Uterus (tissue), 4 donors: ENCODE measurements around the gene CST8. TPM values are rescaled to one million over a fixed set of nuclear protein-coding genes. Genes with fewer than 3 reads are reported as not detected.

ENCODE experiments used
- DNase-seq, 2 donors: peaks; one replicate each; pipeline ENCODE4 v3.0.0-alpha.2; 2019 to 2020
- H3K27ac ChIP-seq, 2 donors: fragments of 200-600 bp; sonication (generic); 1 replicate in 1 of 2; 2 replicates in 1 of 2; pipeline ENCODE4 v1.5.1; 2016 to 2018
- H3K27me3 ChIP-seq, 2 donors: fragments of 200-600 bp; sonication (generic); one replicate each; pipeline ENCODE4 v1.5.1; 2018 to 2019; ENCODE audit warnings: control low read depth in 1 of 2
- H3K36me3 ChIP-seq, 2 donors: fragments of 200-600 bp; sonication (generic); one replicate each; pipeline ENCODE4 v1.5.1; 2019; ENCODE audit warnings: control low read depth in 1 of 2
- H3K4me1 ChIP-seq, 2 donors: fragments of 200-600 bp; sonication (generic); one replicate each; pipeline ENCODE4 v1.5.1; 2018 to 2019; ENCODE audit warnings: control low read depth in 1 of 2
- H3K4me3 ChIP-seq, 2 donors: fragments of 200-600 bp; sonication (generic); 1 replicate in 1 of 2; 2 replicates in 1 of 2; pipeline ENCODE4 v1.5.1; 2018 to 2019; ENCODE audit warnings: mild to moderate bottlenecking in 1 of 2
- H3K9me3 ChIP-seq, 2 donors: fragments of 200-600 bp; sonication (generic); one replicate each; pipeline ENCODE4 v1.5.1; 2019; ENCODE audit warnings: control low read depth in 1 of 2
- POLR2A ChIP-seq, 2 donors: fragments of 450-650 bp; IDR thresholded peaks; one replicate each; pipeline ENCODE4 v1.6.1; 2016; ENCODE audit warnings: antibody characterized with exemption in 2 of 2, mild to moderate bottlenecking in 1 of 2, moderate library complexity in 1 of 2
- intact Hi-C: fragments of 100-400 bp; cut with DNase I; formaldehyde crosslinking; loops from one replicate; pipeline ENCODE4 v1.15.1; 2023; ENCODE audit warnings: low total_unique reads
- total RNA-seq, 4 donors: library from RNA; depleted of rRNA in 3 of 4; stranded (reverse); fragments of >200 nt in 3 of 4; gene quantifications; one replicate each; pipeline versions ENCODE4 v1.1.0 to v1.2.4, GENCODE V29; 2014 to 2023
- TF ChIP-seq, protein P1 (sequence below), 4 experiments: fragments of 200-600 bp in 2 of 4; fragments of 450-650 bp in 2 of 4; sonication (generic) in 2 of 4; IDR thresholded peaks; one replicate each; pipeline ENCODE4 v1.5.1; 2016 to 2019; ENCODE audit warnings: antibody characterized with exemption in 4 of 4, mild to moderate bottlenecking in 2 of 4, moderate library complexity in 1 of 4
- donor health status: DM: yes; HTN: yes; CAD: no.

CST8 gene
- total RNA-seq, 4 donors from 2014 or later = not detected

DNA sequence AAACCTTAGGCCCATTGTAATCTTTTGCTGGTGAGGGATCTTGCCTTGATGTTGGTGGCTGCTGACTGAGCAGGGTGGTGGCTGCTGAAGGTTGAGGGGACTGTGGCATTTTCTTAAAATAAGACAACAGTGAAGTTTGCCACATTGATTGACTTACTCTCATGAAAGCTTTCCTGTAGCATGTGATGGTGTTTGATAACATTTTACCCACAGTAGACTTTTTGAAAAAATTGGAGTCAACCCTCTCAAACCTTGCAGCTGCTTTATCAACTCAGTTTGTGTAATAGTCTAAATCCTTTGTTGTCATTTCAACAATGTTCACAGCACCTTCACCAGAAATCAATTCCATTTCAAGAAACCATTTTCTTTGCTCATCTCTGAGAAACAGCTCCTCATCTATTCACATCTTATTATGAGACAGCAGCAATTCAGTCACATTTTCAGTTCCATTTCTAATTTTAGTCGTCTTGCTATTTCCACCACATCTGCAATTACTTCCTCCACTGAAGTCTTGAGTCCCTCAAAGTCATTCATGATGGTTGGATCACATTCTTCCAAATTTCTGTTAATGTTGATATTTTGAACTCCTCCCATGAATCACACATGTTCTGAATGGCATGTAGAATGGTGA lies 40.1 kb downstream of the CST8 start:
- H3K36me3 ChIP-seq = no peaks in the 10 kb centered on the region
- no peaks in the 10 kb centered on the region for H3K4me1 ChIP-seq
- H3K27me3 ChIP-seq = no peaks in the 10 kb centered on the region
- intact Hi-C loops = no loop called here
- no peaks in the 10 kb centered on the region for H3K9me3 ChIP-seq
- DNase-seq = no peak
- no peak for TF ChIP-seq POLR2A (IDR thresholded peaks at IDR 0.05)
- TF ChIP-seq, protein P1, sequence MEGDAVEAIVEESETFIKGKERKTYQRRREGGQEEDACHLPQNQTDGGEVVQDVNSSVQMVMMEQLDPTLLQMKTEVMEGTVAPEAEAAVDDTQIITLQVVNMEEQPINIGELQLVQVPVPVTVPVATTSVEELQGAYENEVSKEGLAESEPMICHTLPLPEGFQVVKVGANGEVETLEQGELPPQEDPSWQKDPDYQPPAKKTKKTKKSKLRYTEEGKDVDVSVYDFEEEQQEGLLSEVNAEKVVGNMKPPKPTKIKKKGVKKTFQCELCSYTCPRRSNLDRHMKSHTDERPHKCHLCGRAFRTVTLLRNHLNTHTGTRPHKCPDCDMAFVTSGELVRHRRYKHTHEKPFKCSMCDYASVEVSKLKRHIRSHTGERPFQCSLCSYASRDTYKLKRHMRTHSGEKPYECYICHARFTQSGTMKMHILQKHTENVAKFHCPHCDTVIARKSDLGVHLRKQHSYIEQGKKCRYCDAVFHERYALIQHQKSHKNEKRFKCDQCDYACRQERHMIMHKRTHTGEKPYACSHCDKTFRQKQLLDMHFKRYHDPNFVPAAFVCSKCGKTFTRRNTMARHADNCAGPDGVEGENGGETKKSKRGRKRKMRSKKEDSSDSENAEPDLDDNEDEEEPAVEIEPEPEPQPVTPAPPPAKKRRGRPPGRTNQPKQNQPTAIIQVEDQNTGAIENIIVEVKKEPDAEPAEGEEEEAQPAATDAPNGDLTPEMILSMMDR (IDR thresholded peaks at IDR 0.05) = no peak
- H3K27ac ChIP-seq = no peak overlapping the region
- no peak overlapping the region for H3K4me3 ChIP-seq

DNA sequence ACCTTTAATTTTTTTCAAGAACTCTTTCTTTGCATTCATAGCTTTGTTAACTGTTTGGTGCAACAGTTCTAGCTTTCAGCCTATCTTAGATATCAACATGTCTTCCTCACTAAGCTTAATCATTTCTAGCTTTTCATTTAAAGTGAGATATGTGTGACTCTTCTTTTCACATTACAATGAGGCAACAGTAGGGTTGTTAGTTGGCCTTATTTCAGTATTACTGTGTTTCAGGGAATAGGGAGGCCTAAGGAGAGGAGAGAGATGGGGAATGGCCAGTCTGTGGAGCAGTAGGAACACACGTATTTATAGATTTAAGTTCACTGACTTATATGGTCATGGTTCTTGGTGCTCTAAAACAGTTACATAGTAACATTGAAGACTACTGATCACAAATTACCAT lies 41.6 kb downstream of the CST8 start:
- no peak for DNase-seq
- H3K27me3 ChIP-seq = no peaks in the 10 kb centered on the region
- intact Hi-C loops = no loop called here
- H3K9me3 ChIP-seq = no peaks in the 10 kb centered on the region
- no peak overlapping the region for H3K4me3 ChIP-seq
- no peaks in the 10 kb centered on the region for H3K36me3 ChIP-seq
- H3K4me1 ChIP-seq = no peaks in the 10 kb centered on the region
- H3K27ac ChIP-seq = no peak overlapping the region
- TF ChIP-seq POLR2A (IDR thresholded peaks at IDR 0.05) = no peak
- TF ChIP-seq, protein P1 (IDR thresholded peaks at IDR 0.05) = no peak

DNA sequence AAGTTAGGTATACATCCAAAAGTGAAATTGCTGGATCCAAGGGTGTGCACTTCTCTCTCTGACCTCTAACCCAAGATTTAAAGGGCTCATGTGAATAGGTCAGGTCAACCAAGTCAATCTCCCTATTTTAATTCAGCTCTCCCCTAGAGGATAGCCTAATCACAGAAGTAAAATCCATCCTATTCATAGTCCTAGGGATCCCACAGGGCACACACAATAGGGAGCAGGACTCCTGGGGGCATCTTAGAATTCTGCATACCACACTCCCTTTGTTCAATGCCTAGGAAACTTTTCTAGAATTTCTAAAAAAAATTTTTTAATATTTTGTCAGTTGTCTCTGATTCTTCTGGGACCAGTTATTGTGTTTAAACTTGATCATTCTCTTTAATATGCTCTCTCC lies 42.2 kb downstream of the CST8 start:
- DNase-seq = no peak
- no peaks in the 10 kb centered on the region for H3K27me3 ChIP-seq
- H3K36me3 ChIP-seq = no peaks in the 10 kb centered on the region
- H3K9me3 ChIP-seq = no peaks in the 10 kb centered on the region
- H3K27ac ChIP-seq = no peak overlapping the region
- H3K4me3 ChIP-seq = no peak overlapping the region
- H3K4me1 ChIP-seq = no peaks in the 10 kb centered on the region
- no peak for TF ChIP-seq POLR2A (IDR thresholded peaks at IDR 0.05)
- TF ChIP-seq, protein P1 (IDR thresholded peaks at IDR 0.05) = no peak
- intact Hi-C loops = no loop called here

GRCh38 chr20:23534801-23535593 lies 44.1 kb downstream of the CST8 start:
- H3K4me3 ChIP-seq = no peak overlapping the region
- no peaks in the 10 kb centered on the region for H3K36me3 ChIP-seq
- TF ChIP-seq POLR2A (IDR thresholded peaks at IDR 0.05) = no peak
- TF ChIP-seq, protein P1 (IDR thresholded peaks at IDR 0.05) = no peak
- no peaks in the 10 kb centered on the region for H3K9me3 ChIP-seq
- DNase-seq = no peak
- intact Hi-C loops = no loop called here
- H3K27me3 ChIP-seq = no peaks in the 10 kb centered on the region
- no peak overlapping the region for H3K27ac ChIP-seq
- no peaks in the 10 kb centered on the region for H3K4me1 ChIP-seq

DNA sequence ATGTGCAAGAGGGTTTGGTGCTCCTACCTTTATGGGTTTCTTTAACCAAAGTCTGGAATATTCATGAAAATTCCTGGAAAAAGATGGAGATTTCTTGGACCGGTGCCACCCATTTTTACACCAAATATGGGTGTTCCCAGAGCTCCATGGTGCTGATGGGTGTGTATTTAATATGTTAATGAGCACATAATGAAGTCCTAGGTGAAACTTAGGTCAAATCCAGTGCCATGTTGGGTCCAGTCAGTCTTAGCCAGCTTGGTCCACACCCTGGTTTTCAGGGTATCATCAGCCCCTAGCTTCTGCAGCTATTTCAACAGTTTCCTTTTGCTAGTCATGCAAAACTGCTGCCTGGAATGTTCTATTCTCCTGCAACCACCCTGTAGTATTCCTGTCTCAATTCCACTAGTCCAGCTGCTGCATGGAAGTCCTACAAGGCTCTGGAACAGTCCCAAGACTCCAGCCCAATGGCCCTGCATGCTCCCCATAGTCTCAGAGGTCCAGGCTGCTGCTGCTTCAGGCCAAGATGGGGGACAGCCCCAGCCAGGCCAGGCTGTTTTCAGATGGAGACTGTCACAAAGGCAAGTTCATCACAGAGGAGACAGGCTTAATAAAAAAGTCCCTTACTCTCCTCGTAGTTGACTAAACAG lies 45.5 kb downstream of the CST8 start:
- no peaks in the 10 kb centered on the region for H3K9me3 ChIP-seq
- no peak overlapping the region for H3K27ac ChIP-seq
- no peak overlapping the region for H3K4me3 ChIP-seq
- TF ChIP-seq, protein P1 (IDR thresholded peaks at IDR 0.05) = no peak
- TF ChIP-seq POLR2A (IDR thresholded peaks at IDR 0.05) = no peak
- no peaks in the 10 kb centered on the region for H3K27me3 ChIP-seq
- no peaks in the 10 kb centered on the region for H3K36me3 ChIP-seq
- DNase-seq = no peak
- no peaks in the 10 kb centered on the region for H3K4me1 ChIP-seq
- intact Hi-C loops = no loop called here
